Measurements from ENCODE around the gene WDR72.

Gene WDR72

GRCh38 chr15:53473886-53474285 is 285.6 kb downstream of the WDR72 start:
- no peak for TF ChIP-seq CSDC2 (CRISPR knock-in tag; IDR thresholded peaks at IDR 0.05)
- TF ChIP-seq SNAI2 (CRISPR knock-in tag; IDR thresholded peaks at IDR 0.05), result no peak
- no peak for TF ChIP-seq POU6F1 (CRISPR knock-in tag; IDR thresholded peaks at IDR 0.05; ENCODE audit: borderline replicate concordance, low read depth)
- TF ChIP-seq PPARA (CRISPR knock-in tag; IDR thresholded peaks at IDR 0.05; ENCODE audit: borderline replicate concordance), result no peak
- no peak for TF ChIP-seq ZNF8 (CRISPR knock-in tag; IDR thresholded peaks at IDR 0.05)
- TF ChIP-seq ZC3H10 (CRISPR knock-in tag; IDR thresholded peaks at IDR 0.05), result no peak
- no peak for TF ChIP-seq TCF4 (CRISPR knock-in tag; IDR thresholded peaks at IDR 0.05; ENCODE audit: borderline replicate concordance)
- TF ChIP-seq RARB (CRISPR knock-in tag; IDR thresholded peaks at IDR 0.05), result no peak
- TF ChIP-seq GLIS3 (CRISPR knock-in tag; IDR thresholded peaks at IDR 0.05), result no peak
- TF ChIP-seq ZNF70 (CRISPR knock-in tag; IDR thresholded peaks at IDR 0.05), result no peak
- no peak for ATAC-seq

DNA sequence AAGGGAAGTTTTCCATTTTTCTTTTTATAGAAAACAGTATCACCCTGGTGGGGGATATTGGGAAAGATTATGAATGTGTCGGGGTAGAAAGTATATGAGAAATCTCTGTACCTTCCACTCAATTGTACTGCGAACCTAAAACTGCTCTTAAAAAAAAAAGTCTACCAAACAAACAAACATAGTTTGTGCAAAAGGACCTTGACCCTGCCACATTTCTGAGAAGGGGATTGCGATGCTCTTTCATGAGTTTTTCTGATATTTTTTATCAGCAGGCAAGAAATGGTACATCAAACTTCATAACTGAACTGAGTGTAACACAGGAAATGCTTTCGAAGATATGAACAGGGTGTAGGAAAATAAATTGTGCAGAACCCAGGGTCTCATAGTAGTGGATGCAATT is 286.0 kb downstream of the WDR72 start:
- TF ChIP-seq BACH2 (CRISPR knock-in tag; IDR thresholded peaks at IDR 0.05; ENCODE audit: borderline replicate concordance) (no peak), ESRRG (CRISPR knock-in tag; IDR thresholded peaks at IDR 0.05) (no peak), CSDC2 (CRISPR knock-in tag; IDR thresholded peaks at IDR 0.05) (no peak), PATZ1 (CRISPR knock-in tag; IDR thresholded peaks at IDR 0.05; ENCODE audit: borderline replicate concordance) (no peak), ZFP30 (CRISPR knock-in tag; IDR thresholded peaks at IDR 0.05) (no peak), POU6F1 (CRISPR knock-in tag; IDR thresholded peaks at IDR 0.05; ENCODE audit: borderline replicate concordance, low read depth) (no peak), PPARA (CRISPR knock-in tag; IDR thresholded peaks at IDR 0.05; ENCODE audit: borderline replicate concordance) (no peak), RARB (CRISPR knock-in tag; IDR thresholded peaks at IDR 0.05) (no peak), TSHZ2 (CRISPR knock-in tag; IDR thresholded peaks at IDR 0.05) (no peak), OSR1 (CRISPR knock-in tag; IDR thresholded peaks at IDR 0.05) (no peak), ARNTL (CRISPR knock-in tag; IDR thresholded peaks at IDR 0.05; ENCODE audit: borderline replicate concordance, low read depth) (no peak), GLIS3 (CRISPR knock-in tag; IDR thresholded peaks at IDR 0.05) (no peak), ISL1 (CRISPR knock-in tag; IDR thresholded peaks at IDR 0.05) (no peak), ZNF70 (CRISPR knock-in tag; IDR thresholded peaks at IDR 0.05) (no peak), TOX (CRISPR knock-in tag; IDR thresholded peaks at IDR 0.05; ENCODE audit: borderline replicate concordance) (no peak), ZNF565 (CRISPR knock-in tag; conservative IDR thresholded peaks at IDR 0.05; ENCODE audit: low read depth) (no peak), TCF4 (CRISPR knock-in tag; IDR thresholded peaks at IDR 0.05; ENCODE audit: borderline replicate concordance) (no peak), ZC3H10 (CRISPR knock-in tag; IDR thresholded peaks at IDR 0.05) (no peak)
- TF ChIP-seq, protein P1, sequence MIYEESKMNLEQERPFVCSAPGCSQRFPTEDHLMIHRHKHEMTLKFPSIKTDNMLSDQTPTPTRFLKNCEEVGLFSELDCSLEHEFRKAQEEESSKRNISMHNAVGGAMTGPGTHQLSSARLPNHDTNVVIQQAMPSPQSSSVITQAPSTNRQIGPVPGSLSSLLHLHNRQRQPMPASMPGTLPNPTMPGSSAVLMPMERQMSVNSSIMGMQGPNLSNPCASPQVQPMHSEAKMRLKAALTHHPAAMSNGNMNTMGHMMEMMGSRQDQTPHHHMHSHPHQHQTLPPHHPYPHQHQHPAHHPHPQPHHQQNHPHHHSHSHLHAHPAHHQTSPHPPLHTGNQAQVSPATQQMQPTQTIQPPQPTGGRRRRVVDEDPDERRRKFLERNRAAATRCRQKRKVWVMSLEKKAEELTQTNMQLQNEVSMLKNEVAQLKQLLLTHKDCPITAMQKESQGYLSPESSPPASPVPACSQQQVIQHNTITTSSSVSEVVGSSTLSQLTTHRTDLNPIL (CRISPR knock-in tag; IDR thresholded peaks at IDR 0.05; ENCODE audit: low read depth), result no peak
- no peak for ATAC-seq

DNA sequence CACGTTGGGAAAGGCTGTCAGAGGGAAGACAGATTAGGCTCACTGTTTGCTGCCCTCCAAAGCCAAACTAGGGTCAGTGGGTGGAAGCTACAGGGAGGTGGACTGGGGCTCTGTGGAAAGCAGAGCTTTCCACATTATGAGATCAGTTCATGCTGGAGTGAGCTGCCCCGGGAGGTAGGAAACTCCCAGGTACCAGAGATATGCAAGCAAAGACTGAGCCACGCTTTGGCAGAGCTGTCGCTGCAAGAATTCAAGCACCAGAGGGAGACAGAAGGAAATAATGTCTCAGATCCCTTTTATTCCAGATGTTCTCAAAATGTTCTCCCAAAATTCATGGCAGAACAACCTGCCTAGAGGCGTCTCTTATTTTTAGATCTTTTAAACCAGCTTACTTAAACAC is 286.6 kb downstream of the WDR72 start:
- ATAC-seq, result no peak
- TF ChIP-seq POU6F1 (CRISPR knock-in tag; IDR thresholded peaks at IDR 0.05; ENCODE audit: borderline replicate concordance, low read depth) (no peak), ZNF8 (CRISPR knock-in tag; IDR thresholded peaks at IDR 0.05) (no peak), ZNF565 (CRISPR knock-in tag; conservative IDR thresholded peaks at IDR 0.05; ENCODE audit: low read depth) (no peak), ZFP30 (CRISPR knock-in tag; IDR thresholded peaks at IDR 0.05) (no peak), ZC3H10 (CRISPR knock-in tag; IDR thresholded peaks at IDR 0.05) (no peak), ESRRG (CRISPR knock-in tag; IDR thresholded peaks at IDR 0.05) (no peak), ARNTL (CRISPR knock-in tag; IDR thresholded peaks at IDR 0.05; ENCODE audit: borderline replicate concordance, low read depth) (no peak), TCF4 (CRISPR knock-in tag; IDR thresholded peaks at IDR 0.05; ENCODE audit: borderline replicate concordance) (no peak), CSRNP3 (CRISPR knock-in tag; IDR thresholded peaks at IDR 0.05) (no peak), ISL1 (CRISPR knock-in tag; IDR thresholded peaks at IDR 0.05) (no peak), PPARA (CRISPR knock-in tag; IDR thresholded peaks at IDR 0.05; ENCODE audit: borderline replicate concordance) (no peak)

All from SK-N-SH treated with all-trans-retinoic acid at 6 μM for 48 hours (cell line).